ENCODE data around the gene TXN2. TPM values are rescaled to one million over a fixed set of nuclear protein-coding genes. Genes with fewer than 3 reads are reported as not detected.

TXN2 gene
- total RNA-seq, 1 experiment from 2014 or later, result 87.0 TPM

- no peaks in the 10 kb centered on the region for H3K9me2 ChIP-seq (ENCODE audit: insufficient read depth)
- no peak for TF ChIP-seq SRF (IDR thresholded peaks at IDR 0.05; ENCODE audit: low read depth)
- TF ChIP-seq REST (IDR thresholded peaks at IDR 0.05; ENCODE audit: low read depth), result no peak
- no peak for TF ChIP-seq SIN3A (IDR thresholded peaks at IDR 0.05; ENCODE audit: low read depth)
- TF ChIP-seq EZH2phosphoT487 (IDR thresholded peaks at IDR 0.05; ENCODE audit: borderline replicate concordance), result no peak
- no peak for TF ChIP-seq CTCF (IDR thresholded peaks at IDR 0.05 in 2 of 3, conservative IDR thresholded peaks at IDR 0.05 in 1 of 3; ENCODE audit: borderline replicate concordance in 1 of 3, insufficient read depth in 1 of 3, low read depth in 2 of 3, low read length in 2 of 3)
- TF ChIP-seq ZNF274 (IDR thresholded peaks at IDR 0.05; ENCODE audit: low read depth, low read length), result no peak
- TF ChIP-seq POLR2AphosphoS5 (IDR thresholded peaks at IDR 0.05; ENCODE audit: low read depth, low read length), result no peak
- TF ChIP-seq EZH2 (IDR thresholded peaks at IDR 0.05), result no peak
- no peak for TF ChIP-seq ZBTB33 (IDR thresholded peaks at IDR 0.05; ENCODE audit: extremely low read depth, insufficient replicate concordance, low read length)
- TF ChIP-seq TCF7L2 (IDR thresholded peaks at IDR 0.05; ENCODE audit: borderline replicate concordance, extremely low read depth, insufficient read depth, insufficient read length), result no peak
- TF ChIP-seq JUND (IDR thresholded peaks at IDR 0.05), result no peak
- TF ChIP-seq ELF1 (IDR thresholded peaks at IDR 0.05; ENCODE audit: borderline replicate concordance, low read depth), result no peak
- TF ChIP-seq CEBPB (IDR thresholded peaks at IDR 0.05; ENCODE audit: low read depth), result no peak
- no peak for TF ChIP-seq FOSL1 (IDR thresholded peaks at IDR 0.05; ENCODE audit: low read depth)
- TF ChIP-seq, protein P1, sequence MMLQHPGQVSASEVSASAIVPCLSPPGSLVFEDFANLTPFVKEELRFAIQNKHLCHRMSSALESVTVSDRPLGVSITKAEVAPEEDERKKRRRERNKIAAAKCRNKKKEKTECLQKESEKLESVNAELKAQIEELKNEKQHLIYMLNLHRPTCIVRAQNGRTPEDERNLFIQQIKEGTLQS (IDR thresholded peaks at IDR 0.05), result no peak
- TF ChIP-seq EGR1 (IDR thresholded peaks at IDR 0.05; ENCODE audit: low read depth), result no peak
- H3K9ac ChIP-seq (ENCODE audit: low read length), result no peak overlapping the region
- no peaks in the 10 kb centered on the region for H3K27me3 ChIP-seq (ENCODE audit: insufficient read depth, low read length)
- H3K36me3 ChIP-seq (ENCODE audit: control insufficient read depth in 1 of 2, insufficient read depth in 2 of 2, low read length in 2 of 2), result no peaks in the 10 kb centered on the region
- RAD21 ChIA-PET (ENCODE audit: low non-redundant PET in 1 of 2, low total read pairs in 2 of 2, uncharacterized antibody in 2 of 2, unreplicated experiment in 2 of 2), result interaction anchor here in 1 of 2 experiments (0.6 kb wide), 1 partner anchor 53 kb away, joined by 4 read pairs; no protein-coding TSS in a partner anchor
- no peak for DNase-seq (ENCODE audit: low read depth, low spot score)
- no peaks in the 10 kb centered on the region for H4K20me1 ChIP-seq (ENCODE audit: insufficient read depth)
- H3K9me3 ChIP-seq (ENCODE audit: control insufficient read depth in 1 of 2, insufficient read depth in 1 of 2, low read depth in 1 of 2, low read length in 2 of 2), result no peaks in the 10 kb centered on the region
- intact Hi-C loops (cut with micrococcal nuclease), result loop anchor here (5.0 kb wide), 1 partner anchor 62 kb away; the partner anchor contains the start of gene MYH9
- H3K4me2 ChIP-seq (ENCODE audit: low read length), result no peak overlapping the region
- no peak overlapping the region for H3K27ac ChIP-seq (ENCODE audit: low read depth, low read length)
- no TSS peak for BruUV-seq (replicated peaks)
- no peak overlapping the region for H2AFZ ChIP-seq (ENCODE audit: low read depth, low read length, poor library complexity, severe bottlenecking)
- no peaks in the 10 kb centered on the region for H3K79me2 ChIP-seq (ENCODE audit: insufficient read depth, low read length)
- CTCF ChIA-PET, result no interaction called here
- no peak overlapping the region for H3K4me3 ChIP-seq (replicated peaks in 1 of 2; ENCODE audit: low read depth in 1 of 2, low read length in 2 of 2)
- H3K4me1 ChIP-seq (ENCODE audit: control insufficient read depth in 1 of 2, insufficient read depth in 2 of 2, low read length in 2 of 2), result peaks cover 22 to 36% of the 10 kb centered on the region in 2 experiments
- no peak for ATAC-seq
- POLR2A ChIA-PET, result no interaction called here
Observed at GRCh38 chr22:36449596-36450175, 31.8 kb downstream of the TXN2 start.
